A172 (cell line): ENCODE results near the gene GATA6. TPM values are rescaled to one million over a fixed set of nuclear protein-coding genes. Genes with fewer than 3 reads are reported as not detected.
A peak's percentile ranks its signal among the peaks of the same experiment; 100 is the strongest.

Experiments used
- DNase-seq: peaks from one replicate; pipeline ENCODE4 v3.0.0-alpha.2; 2015; ENCODE audit warnings: low spot score
- total RNA-seq: library from RNA; depleted of rRNA; stranded (reverse); fragments of >200 nt; shearing (Covaris generic); gene quantifications from 2 replicates; pipeline ENCODE4 v1.2.3, GENCODE V29; 2014; rRNA removed

GATA6 gene
- total RNA-seq, 1 experiment from 2014 or later = 3.9 TPM

DNA sequence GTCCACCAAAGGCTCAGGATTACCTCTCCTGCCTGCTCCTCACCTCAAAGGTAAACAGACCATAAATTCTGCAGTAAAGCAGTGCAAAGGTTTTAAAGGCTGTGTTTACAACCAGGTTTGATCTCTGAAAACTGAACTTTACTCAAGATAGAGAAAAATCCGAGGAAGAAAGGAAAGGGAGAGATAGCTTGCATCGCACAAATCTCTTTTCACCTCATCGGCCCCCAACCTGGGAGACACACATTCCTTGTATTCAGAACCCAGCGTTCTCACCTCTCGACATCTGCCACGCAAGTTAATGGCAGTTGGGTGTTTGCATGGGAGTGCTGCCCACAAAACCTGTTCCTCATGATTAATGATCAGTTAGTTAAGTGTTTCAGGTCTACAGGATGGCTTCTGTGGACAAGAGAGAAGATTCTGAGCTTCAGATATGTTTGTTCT, 72.6 kb downstream of the GATA6 start:
- DNase-seq = no peak

DNA sequence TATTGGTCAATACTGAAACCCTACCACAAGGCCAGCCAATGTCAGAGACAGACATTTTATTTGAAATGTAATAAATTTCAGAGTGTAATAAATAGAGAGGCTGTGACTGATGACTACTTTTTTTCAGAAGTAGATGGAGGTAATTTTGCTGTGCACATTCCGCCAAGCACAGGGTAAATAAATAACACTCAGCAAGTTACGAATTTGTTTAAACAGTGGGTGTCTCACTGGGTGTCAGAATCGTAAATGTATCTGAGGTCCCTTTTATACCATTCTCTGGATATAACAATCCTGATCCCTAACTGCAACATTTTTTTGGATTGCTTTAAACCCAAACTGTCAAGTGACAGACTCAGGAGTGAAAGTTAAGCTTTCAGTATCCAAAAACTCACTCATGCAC, 74.1 kb downstream of the GATA6 start:
- no peak for DNase-seq

DNA sequence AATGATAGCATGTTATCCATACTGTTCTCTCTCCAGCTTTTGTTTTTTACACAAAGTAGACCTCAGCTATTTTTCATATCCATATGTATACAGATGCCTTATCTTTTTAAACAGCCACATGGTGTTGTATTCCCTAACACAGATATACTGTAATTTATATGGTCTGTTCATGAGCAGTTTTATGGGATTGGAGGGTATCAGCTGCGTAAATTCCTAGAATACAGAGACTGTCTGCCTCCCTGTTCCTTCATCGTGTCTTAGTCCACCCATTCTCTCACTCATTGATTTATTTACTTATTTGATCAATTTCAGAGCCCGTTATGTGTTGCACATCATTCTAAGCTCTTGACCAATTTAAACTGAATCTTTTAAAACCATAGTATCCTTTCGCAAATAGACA, 80.6 kb downstream of the GATA6 start:
- no peak for DNase-seq

DNA sequence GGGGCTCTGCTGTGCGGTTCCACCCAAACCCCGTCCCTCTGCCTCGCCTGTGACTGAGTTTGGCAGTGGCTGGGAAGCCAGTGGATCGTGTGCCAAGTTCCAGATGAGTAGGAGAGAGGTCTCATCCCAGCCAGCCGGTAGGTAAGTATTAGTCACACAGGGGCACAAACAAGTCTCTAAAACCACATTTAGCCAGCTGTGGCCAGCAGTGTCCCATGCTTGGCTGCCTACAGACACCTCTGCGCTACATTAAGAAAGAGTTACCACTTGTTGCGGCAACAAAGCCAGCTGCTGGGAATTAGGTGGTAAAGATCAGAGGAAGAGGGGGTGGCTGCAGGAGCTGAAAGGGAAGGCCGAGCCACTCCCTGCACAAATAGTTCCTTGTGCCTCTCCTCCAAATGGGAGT, 81.2 kb downstream of the GATA6 start:
- DNase-seq = peak; percentile 33

Other genes with a start within 250 kb of the GATA6 start
- not detected in 2 replicates for gene CTAGE1, start 248.3 kb downstream of the GATA6 start, total RNA-seq